RCC 7860 (cell line): Measurements from ENCODE around the gene RAB44.
"Not testable (repeated sequence)": the region's sequence is repeated elsewhere in the genome, so short reads cannot be mapped to it uniquely, and the experiment has no call there.

Source experiments
- DNase-seq: peaks from one replicate; pipeline ENCODE4 v3.0.0-alpha.2; 2015; ENCODE audit warnings: low spot score
- FAIRE-seq: peaks from 2 replicates; lab custom pipeline; 2012; peaks lifted over from hg19 to GRCh38; lab: Jason Lieb, UNC

Gene RAB44

GRCh38 chr6:36704961-36705577 is 7.4 kb downstream of the RAB44 start:
- FAIRE-seq, DNase-seq: not testable (repeated sequence)

GRCh38 chr6:36706339-36706738 is 8.7 kb downstream of the RAB44 start:
- DNase-seq (no peak), FAIRE-seq (no peak)

DNA sequence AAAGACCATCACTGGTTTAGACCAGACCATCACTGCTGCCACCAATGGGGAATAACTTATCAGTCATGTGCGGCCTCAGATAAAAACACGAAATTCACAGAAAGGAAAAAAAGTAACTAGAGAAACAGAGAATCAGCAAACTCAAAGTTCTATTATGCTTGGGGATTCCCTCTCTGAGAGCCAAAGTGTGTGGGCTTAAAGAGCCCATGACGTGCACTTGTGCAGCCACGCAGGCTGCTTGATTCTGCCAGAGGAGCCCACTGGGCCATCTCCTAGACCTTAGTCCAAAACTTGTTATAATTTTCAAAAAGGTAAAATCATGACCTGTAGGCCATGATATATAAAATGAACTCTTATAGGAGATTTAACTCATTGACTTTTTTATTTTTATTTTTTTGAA is 15.2 kb downstream of the RAB44 start:
- FAIRE-seq, result no peak

GRCh38 chr6:36713846-36714245 is 16.2 kb downstream of the RAB44 start:
- DNase-seq (no peak), FAIRE-seq (no peak)

More for the DNA sequence above, 15.2 kb downstream of the RAB44 start:
- DNase-seq, result no peak

DNA sequence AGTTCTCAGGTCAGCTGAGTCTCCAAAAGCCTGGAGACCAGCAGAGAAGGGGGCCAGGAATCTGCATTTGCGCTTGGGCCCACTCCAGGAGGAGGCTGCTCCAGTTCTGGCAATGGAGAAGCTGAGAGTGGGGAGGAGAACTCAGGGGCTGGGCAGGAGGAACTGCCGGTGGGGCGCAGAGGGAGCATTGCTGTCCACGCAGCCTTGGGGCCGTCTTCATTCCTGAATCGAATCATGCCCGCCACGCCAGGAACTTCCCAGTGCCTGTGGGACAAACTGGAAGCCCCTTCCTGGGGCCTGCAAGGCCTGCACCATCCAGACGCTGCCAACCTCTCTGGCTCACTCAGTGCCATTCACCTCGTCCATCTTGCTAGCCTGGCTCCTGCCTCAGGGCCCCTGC is 16.9 kb downstream of the RAB44 start:
- no peak for FAIRE-seq
- no peak for DNase-seq

- DNase-seq (no peak), FAIRE-seq (no peak)
Observed at GRCh38 chr6:36715469-36715868, 17.8 kb downstream of the RAB44 start.

GRCh38 chr6:36716476-36717093 is 19.0 kb downstream of the RAB44 start:
- DNase-seq (no peak), FAIRE-seq (no peak)

DNA sequence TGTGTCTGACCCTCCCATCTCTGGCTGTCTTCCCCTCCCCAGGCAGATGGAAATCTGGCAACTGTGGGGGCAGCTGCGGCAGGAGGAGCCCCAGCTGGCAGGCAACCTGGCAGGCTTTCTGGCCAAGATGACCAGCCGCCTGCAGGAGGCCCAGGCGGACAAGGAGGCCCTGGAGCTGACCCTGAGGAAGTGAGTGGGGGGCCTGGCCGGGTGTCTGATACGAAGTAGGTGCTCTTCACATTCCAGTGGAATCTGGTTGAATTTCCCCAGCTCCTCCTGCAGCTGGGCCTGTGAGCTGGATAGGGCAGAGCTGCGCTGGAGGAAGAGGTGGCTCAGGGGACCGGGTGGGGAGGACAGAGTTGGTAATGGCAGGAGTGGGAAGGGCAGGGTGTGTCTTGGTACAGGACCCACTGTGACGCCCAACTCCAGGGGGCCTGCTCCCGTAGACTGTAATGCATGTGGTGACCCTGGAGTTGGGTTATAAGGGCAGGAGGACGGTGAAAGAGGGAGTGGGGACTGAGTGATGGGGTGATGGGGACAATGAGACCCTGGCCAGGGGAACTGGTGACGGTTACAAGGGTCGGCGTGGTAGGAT is 19.7 kb downstream of the RAB44 start:
- DNase-seq, result no peak
- no peak for FAIRE-seq

- no peak for FAIRE-seq
Observed at GRCh38 chr6:36717871-36718540, 20.4 kb downstream of the RAB44 start.

DNA sequence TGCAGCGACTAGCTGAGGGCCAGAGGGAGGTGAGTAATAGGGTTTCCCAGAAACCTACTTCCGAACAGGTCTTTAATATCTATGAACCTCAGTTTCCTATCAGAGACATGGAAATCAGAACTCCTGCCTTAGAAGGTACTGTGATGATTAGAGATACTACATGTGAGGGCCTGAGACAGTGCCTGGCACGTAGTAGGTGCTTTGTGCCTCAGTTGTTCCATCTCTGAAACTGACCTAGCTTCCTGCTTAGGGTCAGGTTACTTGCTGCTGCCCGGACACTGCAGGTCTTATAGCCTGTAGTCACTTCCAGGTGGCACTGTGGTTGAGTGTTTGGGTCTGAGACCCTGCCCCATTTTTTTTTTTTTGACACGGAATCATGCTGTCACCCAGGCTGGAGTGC is 20.9 kb downstream of the RAB44 start:
- FAIRE-seq, result no peak

More at GRCh38 chr6:36717871-36718540, 20.4 kb downstream of the RAB44 start:
- DNase-seq, result no peak

GRCh38 chr6:36719126-36719525 is 21.5 kb downstream of the RAB44 start:
- FAIRE-seq (no peak), DNase-seq (no peak)

More for the DNA sequence above, 20.9 kb downstream of the RAB44 start:
- DNase-seq, result no peak

DNA sequence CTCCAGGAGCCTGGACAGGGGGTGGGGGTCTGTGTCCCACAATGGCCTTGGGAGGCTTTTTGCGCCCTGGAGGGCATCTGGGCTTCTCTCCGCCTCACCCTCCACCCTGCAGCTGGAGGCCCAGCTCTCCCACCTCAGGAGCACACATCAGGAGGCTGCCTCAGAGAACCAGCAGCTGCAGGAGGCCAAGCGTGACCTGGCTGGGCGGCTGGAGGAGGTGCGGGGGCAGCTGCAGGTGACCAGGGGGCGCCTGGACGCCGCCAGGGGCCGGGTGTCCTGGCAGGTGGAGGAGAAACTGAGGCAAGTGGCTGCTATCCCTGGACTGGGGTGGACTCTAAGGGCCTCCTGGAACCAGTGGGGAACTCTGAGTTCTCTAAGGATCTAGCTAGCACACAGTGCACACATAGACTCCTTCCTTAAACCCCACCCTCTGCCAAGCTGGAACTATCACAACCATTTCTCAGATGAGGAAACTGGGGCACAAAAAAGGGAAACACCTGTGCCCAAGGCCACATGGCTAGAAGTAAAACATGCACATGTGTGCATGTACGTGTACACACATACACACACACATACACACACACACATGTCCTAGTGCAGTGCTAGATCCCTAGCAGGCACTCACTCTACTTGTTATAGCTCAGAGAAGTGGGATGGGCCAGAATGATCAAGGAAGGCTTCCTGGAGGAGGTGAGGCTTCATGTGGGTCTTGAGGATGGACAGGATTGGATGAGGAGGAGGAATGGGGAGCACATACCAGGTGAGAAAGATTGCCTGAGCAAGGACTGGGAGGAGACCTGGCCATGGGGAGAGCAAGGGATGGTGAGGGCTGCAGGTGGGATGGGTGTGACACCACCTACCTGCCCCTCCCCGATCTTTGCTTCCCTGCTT is 22.9 kb downstream of the RAB44 start:
- no peak for DNase-seq
- no peak for FAIRE-seq

DNA sequence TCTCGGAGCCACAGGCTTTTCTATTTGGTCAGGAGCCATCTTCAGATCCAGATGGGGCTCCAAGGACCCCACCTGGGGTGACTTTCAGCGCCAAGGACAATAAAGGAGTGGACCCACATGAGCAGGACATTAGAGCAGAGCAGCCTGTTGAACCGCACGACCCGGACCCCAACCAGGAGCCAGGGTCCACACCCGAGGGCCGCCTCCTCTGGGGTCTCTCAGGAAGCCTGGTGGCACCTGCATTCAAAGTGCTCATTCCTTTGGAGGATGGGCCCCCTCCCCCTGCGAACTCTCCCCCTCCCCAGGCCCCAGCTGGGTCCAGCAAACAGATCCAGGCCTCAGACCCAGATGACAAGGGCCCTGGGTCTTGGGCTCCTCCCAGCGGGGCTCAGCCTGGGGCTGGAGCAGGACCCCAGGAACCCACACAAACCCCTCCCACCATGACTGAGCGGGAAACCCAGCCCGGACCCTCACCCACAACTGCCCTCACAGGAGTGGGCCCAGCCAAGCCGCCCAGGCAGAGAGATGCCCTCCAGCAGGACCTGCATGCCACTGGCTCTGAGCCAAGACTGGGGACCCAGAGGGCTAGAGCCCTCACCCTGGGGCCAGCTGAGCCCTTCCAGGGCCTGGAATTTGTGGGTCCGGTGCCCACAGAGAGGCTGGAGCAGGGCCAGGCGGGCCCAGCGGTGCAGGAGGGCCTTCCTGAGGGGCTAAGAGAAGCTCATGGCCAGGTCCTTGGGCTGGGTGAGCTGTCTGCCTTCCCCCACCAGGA is 23.9 kb downstream of the RAB44 start:
- DNase-seq, result no peak
- no peak for FAIRE-seq

DNA sequence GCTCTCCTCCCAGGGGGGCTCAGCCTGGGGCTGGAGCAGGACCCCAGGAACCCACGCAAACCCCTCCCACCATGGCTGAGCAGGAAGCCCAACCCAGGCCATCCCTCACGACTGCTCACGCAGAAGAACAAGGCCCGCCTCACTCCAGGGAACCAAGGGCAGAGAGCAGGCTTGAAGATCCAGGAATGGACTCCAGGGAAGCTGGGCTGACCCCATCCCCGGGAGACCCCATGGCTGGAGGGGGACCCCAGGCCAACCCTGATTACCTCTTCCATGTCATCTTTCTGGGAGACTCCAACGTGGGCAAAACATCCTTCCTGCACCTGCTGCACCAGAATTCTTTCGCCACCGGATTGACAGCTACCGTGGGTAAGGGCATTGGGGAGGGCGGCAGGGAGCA is 24.7 kb downstream of the RAB44 start:
- DNase-seq (no peak), FAIRE-seq (no peak)

DNA sequence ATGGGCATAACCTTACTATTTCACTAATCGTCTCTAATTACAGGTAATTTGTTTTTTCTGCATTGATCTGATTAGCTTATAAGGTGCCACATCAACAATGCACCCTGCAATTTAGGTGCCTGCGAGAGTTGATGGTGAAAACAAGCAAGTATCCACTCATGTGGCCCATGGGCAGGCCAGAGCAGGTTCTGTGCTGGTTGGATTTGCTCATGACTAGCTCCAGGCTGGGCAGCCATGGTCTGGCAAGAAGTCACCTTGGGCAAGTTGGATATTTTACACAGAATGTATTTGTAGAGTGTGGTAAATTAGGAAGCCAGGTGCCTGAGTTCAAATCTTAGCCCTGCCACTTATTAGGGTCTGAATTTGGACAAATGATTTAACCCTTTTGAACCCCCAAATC is 25.3 kb downstream of the RAB44 start:
- FAIRE-seq (no peak), DNase-seq (no peak)

DNA sequence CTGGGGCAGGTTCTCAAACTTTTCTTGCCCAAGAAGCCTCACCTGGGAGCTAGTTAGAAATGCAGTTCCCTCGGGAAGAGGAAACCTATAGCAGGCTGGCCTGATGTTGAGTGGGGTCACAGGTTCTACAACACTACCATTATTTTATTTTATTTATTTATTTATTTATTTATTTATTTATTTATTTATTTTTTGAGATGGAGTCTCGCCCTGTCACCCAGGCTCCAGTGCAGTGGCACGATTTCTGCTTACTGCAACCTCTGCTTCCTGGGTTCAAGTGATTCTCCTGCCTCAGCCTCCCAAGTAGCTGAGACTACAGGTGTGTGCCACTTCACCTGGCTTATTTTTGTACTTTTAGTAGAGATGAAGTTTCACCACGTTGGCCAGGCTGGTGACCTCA is 26.4 kb downstream of the RAB44 start:
- not testable (repeated sequence) for FAIRE-seq, DNase-seq

- FAIRE-seq (no peak), DNase-seq (peak; percentile 44)
Observed at GRCh38 chr6:36724514-36725390, 27.1 kb downstream of the RAB44 start.

DNA sequence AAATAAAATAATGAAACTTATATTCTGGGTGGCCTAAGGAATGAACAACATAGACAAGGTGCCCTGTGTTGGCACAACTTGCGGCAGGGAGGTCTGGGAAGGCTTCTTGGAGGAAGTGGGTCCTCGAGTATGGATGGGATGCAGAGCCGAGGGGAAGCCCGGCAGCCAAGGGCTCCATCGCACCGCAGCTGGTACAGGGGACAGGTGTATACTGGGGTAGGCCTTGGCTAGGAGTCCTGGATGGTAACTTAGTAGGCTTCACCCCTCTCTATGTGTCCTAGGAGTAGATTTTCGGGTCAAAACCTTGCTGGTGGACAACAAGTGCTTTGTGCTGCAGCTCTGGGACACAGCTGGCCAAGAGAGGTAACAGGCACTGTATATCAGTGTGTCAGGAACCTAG is 28.0 kb downstream of the RAB44 start:
- DNase-seq (no peak), FAIRE-seq (no peak)

GRCh38 chr6:36727505-36728021 is 29.9 kb downstream of the RAB44 start:
- DNase-seq (peak; percentile 45), FAIRE-seq (no peak)
